H1 (cell line): ENCODE data around the gene FBLN5. TPM values are rescaled to one million over a fixed set of nuclear protein-coding genes. Genes with fewer than 3 reads are reported as not detected.

Source experiments
- CTCF ChIA-PET: fragments of 300-600 bp; sonication (Branson Sonifier 250); formaldehyde crosslinking; loops from one replicate; lab custom pipeline; 2021; ENCODE audit not compliant: partially characterized antibody; lab: Charles Lee
- POLR2A ChIA-PET: fragments of 300-600 bp; sonication (Branson Sonifier 250); formaldehyde crosslinking; loops from one replicate; lab custom pipeline; 2021; ENCODE audit warnings: inconsistent platforms; ENCODE audit not compliant: partially characterized antibody; lab: Charles Lee
- DNase-seq, 2 experiments: peaks; one replicate each; pipeline versions ENCODE4 v3.0.0 to v3.0.0-alpha.2; 2010 to 2022; ENCODE audit warnings: low spot score in 2 of 2, low read depth in 1 of 2, mixed read lengths in 1 of 2
- FAIRE-seq: peaks from 2 replicates; lab custom pipeline; 2011; peaks lifted over from hg19 to GRCh38; lab: Jason Lieb, UNC
- H2AFZ ChIP-seq: 2 replicates; pipeline ENCODE4 v1.8.1; 2012; ENCODE audit warnings: low read length, inconsistent platforms
- H2AK5ac ChIP-seq: 2 replicates; pipeline ENCODE4 v1.6.1; 2013; ENCODE audit warnings: low read depth, low read length
- H2BK120ac ChIP-seq: replicated peaks from 2 replicates; pipeline ENCODE3; 2013; ENCODE audit warnings: low read depth, low read length, inconsistent platforms
- H2BK12ac ChIP-seq: 2 replicates; pipeline ENCODE4 v1.6.1; 2013; ENCODE audit warnings: low read depth, low read length
- H2BK15ac ChIP-seq: 2 replicates; pipeline ENCODE4 v1.6.1; 2013; ENCODE audit warnings: low read length
- H2BK20ac ChIP-seq: 2 replicates; pipeline ENCODE4 v1.6.1; 2013; ENCODE audit warnings: low read length
- H2BK5ac ChIP-seq: 2 replicates; pipeline ENCODE4 v1.6.1; 2013; ENCODE audit warnings: low read depth, low read length
- H3K14ac ChIP-seq: 2 replicates; pipeline ENCODE4 v1.6.1; 2013; ENCODE audit warnings: inconsistent platforms; ENCODE audit not compliant: insufficient read length
- H3K18ac ChIP-seq: 2 replicates; pipeline ENCODE4 v1.6.1; 2013; ENCODE audit warnings: low read length; ENCODE audit errors: extremely low read depth
- H3K23ac ChIP-seq: 2 replicates; pipeline ENCODE4 v1.6.1; 2013; ENCODE audit warnings: inconsistent platforms; ENCODE audit not compliant: insufficient read length
- H3K23me2 ChIP-seq: 2 replicates; pipeline ENCODE4 v1.6.1; 2013; ENCODE audit warnings: low read depth, low read length
- H3K27ac ChIP-seq: 2 replicates; pipeline ENCODE4 v1.6.1; 2011; ENCODE audit warnings: low read depth, low read length, inconsistent platforms
- H3K27me3 ChIP-seq, 4 experiments: replicated peaks in 1 of 4; 1 replicate in 1 of 4; 2 replicates in 3 of 4; pipeline versions ENCODE4 v1.6.1 to v1.8.1; 2011 to 2013; ENCODE audit warnings: low read length in 3 of 4, mild to moderate bottlenecking in 3 of 4, inconsistent platforms in 2 of 4, mixed read lengths in 2 of 4, moderate library complexity in 1 of 4; ENCODE audit not compliant: control insufficient read depth in 3 of 4, insufficient read depth in 3 of 4; ENCODE audit errors: extremely low read depth in 1 of 4
- H3K36me3 ChIP-seq, 4 experiments: 2 replicates each; pipeline versions ENCODE4 v1.6.1 to v1.8.1; 2011 to 2013; ENCODE audit warnings: mild to moderate bottlenecking in 4 of 4, low read length in 3 of 4, moderate library complexity in 2 of 4, control low read depth in 1 of 4, inconsistent platforms in 1 of 4; ENCODE audit not compliant: insufficient read depth in 4 of 4, control insufficient read depth in 2 of 4
- H3K4ac ChIP-seq: replicated peaks from 2 replicates; pipeline ENCODE3; 2013; ENCODE audit warnings: low read length, low read depth, mixed read lengths, inconsistent platforms; ENCODE audit not compliant: insufficient read length
- H3K4me1 ChIP-seq, 4 experiments: replicated peaks in 1 of 4; 1 replicate in 1 of 4; 2 replicates in 3 of 4; pipeline versions ENCODE4 v1.6.1 to v1.8.1; 2011 to 2013; ENCODE audit warnings: low read length in 3 of 4, inconsistent platforms in 2 of 4, mixed read lengths in 1 of 4; ENCODE audit not compliant: insufficient read depth in 4 of 4, control insufficient read depth in 3 of 4
- H3K4me2 ChIP-seq, 2 experiments: 2 replicates each; pipeline versions ENCODE4 v1.6.1 to v1.8.1; 2011 to 2013; ENCODE audit warnings: low read depth in 2 of 2, low read length in 2 of 2, control low read depth in 1 of 2, inconsistent platforms in 1 of 2, mild to moderate bottlenecking in 1 of 2; ENCODE audit not compliant: insufficient read depth in 1 of 2
- H3K4me3 ChIP-seq, 4 experiments: fragments of 200-600, 300-600 bp in 1 of 4; sonication (generic), shearing (Covaris generic), sonication (Bioruptor Twin) in 1 of 4; 2 replicates each; pipeline versions ENCODE4 v1.5.1 to v1.8.1; 2011 to 2016; ENCODE audit warnings: low read length in 4 of 4, low read depth in 3 of 4, control low read depth in 2 of 4, inconsistent platforms in 2 of 4, mild to moderate bottlenecking in 2 of 4, mixed read lengths in 1 of 4, moderate library complexity in 1 of 4; ENCODE audit not compliant: insufficient read depth in 2 of 4; ENCODE audit errors: extremely low read depth in 1 of 4
- H3K56ac ChIP-seq: replicated peaks from 2 replicates; pipeline ENCODE3; 2013; ENCODE audit warnings: low read depth, mild to moderate bottlenecking, mixed read lengths, low read length, inconsistent platforms; ENCODE audit not compliant: insufficient read length
- H3K79me1 ChIP-seq: 2 replicates; pipeline ENCODE4 v1.6.1; 2013; ENCODE audit warnings: low read depth, low read length, control low read depth
- H3K79me2 ChIP-seq, 2 experiments: 2 replicates each; pipeline versions ENCODE4 v1.6.1 to v1.8.1; 2012 to 2013; ENCODE audit warnings: low read length in 2 of 2, mild to moderate bottlenecking in 2 of 2, inconsistent platforms in 1 of 2; ENCODE audit not compliant: insufficient read depth in 2 of 2, control insufficient read depth in 1 of 2
- H3K9ac ChIP-seq, 4 experiments: replicated peaks in 1 of 4; 1 replicate in 1 of 4; 2 replicates in 3 of 4; pipeline versions ENCODE4 v1.6.1 to v1.8.1; 2011 to 2013; ENCODE audit warnings: low read depth in 3 of 4, low read length in 3 of 4, control low read depth in 2 of 4, mild to moderate bottlenecking in 2 of 4, moderate library complexity in 2 of 4, inconsistent platforms in 1 of 4; ENCODE audit errors: extremely low read depth in 1 of 4
- H3K9me3 ChIP-seq, 2 experiments: 2 replicates each; pipeline versions ENCODE4 v1.6.1 to v1.8.1; 2012 to 2013; ENCODE audit warnings: mild to moderate bottlenecking in 2 of 2, moderate library complexity in 2 of 2, control low read depth in 1 of 2, inconsistent platforms in 1 of 2, low read depth in 1 of 2, low read length in 1 of 2, mixed read lengths in 1 of 2; ENCODE audit not compliant: insufficient read depth in 2 of 2
- H4K20me1 ChIP-seq, 2 experiments: replicated peaks in 1 of 2; 2 replicates each; pipeline versions ENCODE3 to v1.8.1; 2011 to 2013; ENCODE audit warnings: inconsistent platforms in 2 of 2, low read length in 2 of 2, mild to moderate bottlenecking in 1 of 2; ENCODE audit not compliant: insufficient read depth in 2 of 2, control insufficient read depth in 1 of 2
- H4K5ac ChIP-seq: 2 replicates; pipeline ENCODE4 v1.6.1; 2013; ENCODE audit warnings: low read length, low read depth, mixed read lengths, inconsistent platforms; ENCODE audit not compliant: insufficient read length
- H4K8ac ChIP-seq: 2 replicates; pipeline ENCODE4 v1.8.0; 2013; ENCODE audit warnings: mild to moderate bottlenecking, moderate library complexity, low read length, inconsistent platforms; ENCODE audit not compliant: insufficient read depth; ENCODE audit errors: extremely low read depth
- H4K91ac ChIP-seq: replicated peaks from 2 replicates; pipeline ENCODE3; 2013; ENCODE audit warnings: low read length, mixed read lengths, inconsistent platforms; ENCODE audit not compliant: insufficient read length
- GTF2F1 ChIP-seq: IDR thresholded peaks from 2 replicates; pipeline ENCODE4 v1.6.1; 2012; ENCODE audit warnings: low read depth, low read length, improper control_type of control experiment, borderline replicate concordance
- RBBP5 ChIP-seq: IDR thresholded peaks from 2 replicates; pipeline ENCODE4 v1.7.1; 2012; ENCODE audit warnings: low read depth, mild to moderate bottlenecking, inconsistent platforms, low read length, moderate library complexity, borderline replicate concordance
- WGBS, 2 experiments: shearing (Covaris generic) in 1 of 2; methylation state at CpG; one replicate each; pipeline versions ENCODE4 v1.1.6 to v1.1.7; 2013 to 2015; ENCODE audit warnings: low lambda C conversion rate in 2 of 2, mixed read lengths in 2 of 2, inconsistent platforms in 1 of 2, low coverage in 1 of 2, missing lambda C conversion rate in 1 of 2; ENCODE audit not compliant: insufficient replicate concordance in 2 of 2, insufficient coverage in 1 of 2, insufficient read length in 1 of 2; ENCODE audit errors: extremely low coverage in 1 of 2, missing lambda C conversion rate in 1 of 2; 5-methylcytosine and 5-hydroxymethylcytosine counted together
- polyA plus RNA-seq, 7 experiments: library from polyadenylated mRNA; depleted of rRNA in 3 of 7; stranded (reverse) in 5 of 7; unstranded in 2 of 7; fragments of >200 nt in 5 of 7; fragments of 200-250 nt in 2 of 7; gene quantifications; 1 replicate in 5 of 7; 2 replicates in 1 of 7; 4 replicates in 1 of 7; pipeline versions ENCODE4 v1.2.1 to v1.2.3, GENCODE V29; 2011 to 2013; ENCODE audit warnings: missing spikeins in 2 of 7, mixed read lengths in 2 of 7
- total RNA-seq: library from RNA; stranded (reverse); fragmentation: NEBNext Ultra II Directional; extraction: Animal tissue kit (Norgen Biotek cat#: 25700); gene quantifications from 2 replicates; pipeline ENCODE4 v1.2.1, GENCODE V29; 2021

FBLN5 gene
- total and polyA plus RNA-seq, 2 of the 8 experiments (the other 6 are each of a cell fraction or from before 2014, with no cell fraction given) = 0.88 to 3.5 TPM

DNA sequence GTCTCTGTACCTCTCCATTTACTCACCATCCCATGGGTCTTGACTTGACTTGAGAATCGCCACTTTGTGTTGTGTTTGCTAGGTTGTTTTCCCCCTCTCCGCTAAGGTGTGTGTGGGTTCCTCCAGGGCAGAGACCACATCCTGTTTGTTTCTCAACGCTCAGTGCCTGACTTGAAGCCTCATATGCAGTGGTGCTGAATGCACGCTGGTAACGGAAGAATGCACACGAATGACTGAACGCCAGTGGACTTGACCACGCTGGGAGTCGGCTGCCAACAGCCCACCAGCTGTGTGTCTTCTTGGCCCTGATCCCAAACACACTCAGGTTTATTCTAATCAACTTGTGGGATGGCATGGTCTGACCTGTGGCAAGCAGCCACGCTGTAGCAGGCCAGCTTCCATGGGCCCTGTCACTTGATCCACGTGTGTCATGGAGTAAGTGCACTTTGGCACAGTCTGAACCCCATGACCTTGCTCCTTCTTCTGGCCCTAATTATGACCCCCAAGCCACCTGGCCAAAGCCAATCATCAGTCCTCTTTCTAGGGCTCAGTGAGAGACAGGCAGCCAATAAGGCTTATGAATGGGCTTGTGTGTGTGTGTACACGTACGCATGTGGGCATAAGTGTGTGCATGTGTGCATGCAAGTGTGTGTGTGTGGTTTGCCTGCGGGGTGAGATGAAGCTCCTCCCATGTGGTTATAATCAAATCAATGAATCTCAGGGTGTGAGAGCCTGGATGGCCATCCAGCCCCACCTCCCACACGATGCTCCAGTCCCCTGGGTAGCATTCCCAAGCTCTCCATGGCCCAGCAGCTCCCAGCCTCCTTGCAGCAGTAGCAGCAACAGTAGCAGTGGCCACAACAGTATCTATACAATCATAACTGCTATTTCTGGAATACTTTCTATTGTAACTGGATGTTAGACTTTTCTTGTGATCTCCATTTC is 73.8 kb downstream of the FBLN5 start:
- ChIA-PET POLR2A (no interaction called here), CTCF (interaction anchor here (0.6 to 3.1 kb wide), 6 partner anchors 9 to 26 kb away, joined by 3 to 10 read pairs (median 4); no protein-coding TSS in a partner anchor)
- Histone ChIP-seq H2BK15ac (0 out of 2 replicates have a peak overlapping the region, but pooled peaks have one; percentile 0), H2AFZ (no peak overlapping the region), H4K91ac (no peak overlapping the region), H3K18ac (no peak overlapping the region), H2BK120ac (no peak overlapping the region), H3K79me2 (no peaks in the 10 kb centered on the region), H4K20me1 (no peaks in the 10 kb centered on the region), H3K4me2 (no peak overlapping the region), H3K4me1 (no peaks in the 10 kb centered on the region), H2BK12ac (no peak overlapping the region), H3K9me3 (no peaks in the 10 kb centered on the region), H3K23ac (no peak overlapping the region), H2BK5ac (no peak overlapping the region), H3K23me2 (no peaks in the 10 kb centered on the region), H3K27ac (no peak overlapping the region), H3K4ac (no peak overlapping the region), H2AK5ac (no peak overlapping the region), H4K8ac (no peak overlapping the region; the same call in 1 of the 2 replicates), H3K27me3 (no peaks in the 10 kb centered on the region), H3K4me3 (no peak overlapping the region), H2BK20ac (no peak overlapping the region)
- WGBS, 2 experiments = 94% methylated on average over 15 of the region's 15 CpGs; no CpG with 5 or more reads in 1 of the 2 experiments
- DNase-seq = no peak
- no peak for TF ChIP-seq RBBP5
- no peak for TF ChIP-seq GTF2F1
- TF ChIP-seq, all 59 proteins: peak for 0
- no peak overlapping the region for H3K56ac ChIP-seq
- H3K14ac ChIP-seq = no peak overlapping the region
- no peaks in the 10 kb centered on the region for H3K79me1 ChIP-seq
- FAIRE-seq = no peak
- H3K9ac ChIP-seq = no peak overlapping the region
- H3K36me3 ChIP-seq = no peaks in the 10 kb centered on the region
- no peak overlapping the region for H4K5ac ChIP-seq
